GM21528 (cell line): ENCODE measurements around the gene C2CD2L.
A peak's percentile ranks its signal among the peaks of the same experiment; 100 is the strongest.
"Not testable (repeated sequence)": the region's sequence is repeated elsewhere in the genome, so short reads cannot be mapped to it uniquely, and the experiment has no call there.

Source experiments
- ATAC-seq: cut with Tn5 transposase; IDR thresholded peaks from one replicate; pipeline ENCODE4 v1.9.1; 2021; ENCODE audit warnings: mild to moderate bottlenecking, moderate library complexity; ENCODE audit not compliant: unreplicated experiment, low FRiP score

Gene C2CD2L

DNA sequence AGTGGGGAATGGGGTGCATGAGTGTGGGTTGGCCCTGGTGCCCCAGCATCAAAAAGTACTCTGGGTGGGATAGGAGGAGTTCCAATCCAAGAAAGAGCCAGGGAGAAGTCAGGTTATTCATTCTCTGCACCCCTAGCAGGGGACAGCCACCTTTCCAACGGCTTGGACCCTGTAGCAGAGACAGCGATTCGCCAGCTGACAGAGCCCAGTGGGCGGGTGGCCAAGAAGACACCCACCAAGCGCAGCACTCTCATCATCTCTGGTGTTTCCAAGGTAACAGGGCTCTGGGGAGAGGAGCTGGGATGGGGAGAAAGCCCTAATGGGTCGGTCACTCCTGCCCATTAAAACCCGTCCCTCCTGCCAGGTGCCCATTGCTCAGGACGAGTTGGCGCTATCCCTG lies 6.6 kb downstream of the C2CD2L start:
- ATAC-seq: no peak

DNA sequence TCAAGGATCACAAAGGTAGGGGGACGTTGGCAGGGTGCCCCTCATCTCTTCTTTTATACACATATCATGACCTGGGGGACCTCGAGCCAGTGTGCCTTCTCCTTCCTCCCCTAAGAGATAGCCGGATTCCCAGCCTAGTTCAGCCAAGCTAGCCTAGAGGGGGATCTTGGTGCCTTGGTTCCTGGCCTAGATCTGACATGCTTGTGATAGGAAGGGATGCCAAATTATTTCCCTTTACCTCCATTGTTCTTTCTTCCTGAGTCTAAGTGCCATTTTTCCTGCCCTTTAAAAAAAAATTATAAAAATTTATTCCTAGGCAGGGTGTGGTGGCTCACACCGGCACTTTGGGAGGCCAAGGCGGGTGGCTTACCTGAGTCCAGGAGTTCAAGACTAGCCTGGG lies 7.2 kb downstream of the C2CD2L start:
- ATAC-seq: no peak

DNA sequence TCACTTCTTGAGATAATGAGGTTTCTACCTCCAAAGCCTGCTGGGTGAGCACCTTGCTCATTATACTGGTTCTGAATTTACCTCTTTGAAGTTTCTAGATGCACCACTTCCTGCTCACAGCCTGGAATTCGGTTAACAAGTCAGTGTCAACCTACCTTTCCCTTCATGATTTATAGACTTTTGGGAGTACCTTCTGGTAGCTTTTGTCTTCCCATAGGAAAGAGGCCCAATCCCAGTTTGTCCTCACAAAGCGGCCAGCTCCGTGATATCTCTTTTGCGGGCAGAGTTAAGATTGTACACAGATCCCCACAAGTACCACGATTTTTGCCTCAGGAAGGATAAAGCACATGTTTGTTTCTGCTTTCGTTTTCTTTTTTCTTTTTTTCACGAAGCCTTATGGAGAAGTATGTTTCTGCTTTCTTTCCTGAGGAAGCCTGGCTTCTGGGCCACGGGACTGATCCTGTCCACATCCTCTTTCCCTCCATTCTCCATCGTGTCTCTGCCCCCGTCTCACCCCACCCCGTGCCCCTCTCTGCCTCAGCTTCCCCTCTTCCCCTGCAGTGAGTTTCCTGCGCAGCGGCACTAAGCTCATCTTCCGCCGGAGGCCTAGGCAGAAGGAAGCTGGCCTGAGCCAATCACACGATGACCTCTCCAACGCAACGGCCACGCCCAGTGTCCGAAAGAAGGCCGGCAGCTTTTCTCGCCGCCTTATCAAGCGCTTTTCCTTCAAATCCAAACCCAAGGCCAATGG lies 8.5 kb downstream of the C2CD2L start:
- ATAC-seq: no peak

DNA sequence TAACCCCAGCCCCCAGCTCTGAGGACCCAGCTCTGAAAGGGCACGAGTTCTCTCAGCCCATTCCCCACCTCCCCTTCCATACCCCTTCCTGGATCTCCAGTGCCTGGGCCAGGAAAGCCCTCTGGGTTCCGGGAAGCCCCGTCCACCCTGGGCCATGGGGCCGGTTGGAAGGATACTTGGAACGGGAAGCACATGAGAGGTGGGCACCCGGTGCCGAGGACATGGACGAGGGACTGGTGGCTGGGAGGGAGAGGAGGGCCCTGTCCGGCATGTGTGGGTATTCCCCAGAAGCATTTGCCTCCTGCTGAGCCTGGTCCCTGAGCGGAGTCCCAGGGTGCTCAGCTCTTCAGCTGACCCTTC lies 9.1 kb downstream of the C2CD2L start:
- no peak for ATAC-seq

DNA sequence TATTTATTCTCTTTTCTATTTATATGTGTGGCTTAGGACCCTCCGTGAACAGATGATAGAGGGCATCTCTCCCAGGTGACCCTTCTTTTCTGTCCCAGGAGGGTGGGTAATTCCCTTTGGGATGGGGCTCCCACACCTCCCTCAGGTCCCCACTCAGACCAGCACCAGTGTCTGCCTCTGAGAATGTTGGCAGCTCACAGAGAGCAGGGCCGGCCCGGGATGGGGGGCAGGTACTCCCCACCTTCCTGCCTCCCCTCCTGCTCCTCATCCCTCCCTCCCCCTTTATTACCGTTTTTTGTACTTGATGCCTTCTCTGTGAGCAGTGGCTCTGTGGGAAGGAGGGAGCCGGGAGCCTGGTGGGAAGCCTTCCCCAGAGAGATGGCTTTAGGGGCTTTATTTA lies 9.5 kb downstream of the C2CD2L start:
- no peak for ATAC-seq

DNA sequence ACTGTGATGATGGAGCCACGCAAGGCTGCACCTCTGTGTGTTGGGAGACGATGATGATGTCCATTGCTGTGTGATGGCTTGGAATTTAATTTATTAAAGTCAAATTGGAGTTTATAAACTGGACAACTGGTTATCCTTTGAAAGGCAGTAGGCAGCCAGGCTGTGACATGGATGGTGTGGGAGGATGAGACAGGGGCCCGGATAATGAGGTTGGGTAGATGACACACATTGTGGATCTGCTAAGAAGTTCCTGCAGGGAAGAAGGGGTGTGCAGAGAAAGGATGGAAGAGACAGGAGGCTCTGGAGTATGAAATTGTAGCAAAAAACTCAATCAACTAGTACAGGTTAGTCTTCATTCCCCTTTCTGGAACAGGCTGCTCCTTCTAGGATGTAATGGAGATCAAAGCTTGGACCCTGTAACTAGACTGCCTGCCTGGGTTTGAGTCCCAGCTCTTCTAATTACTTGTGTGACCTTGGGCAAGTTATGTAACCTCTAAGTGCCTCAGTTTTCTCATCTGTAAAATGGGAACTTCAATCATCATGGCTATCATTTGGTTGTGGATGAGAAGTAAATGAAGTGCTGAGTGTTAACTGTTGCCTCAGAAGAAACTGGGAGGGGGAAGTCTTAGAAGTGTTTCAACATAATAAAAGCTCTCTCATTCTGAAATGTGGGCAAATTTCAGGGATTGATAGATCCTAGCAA lies 10.0 kb downstream of the C2CD2L start:
- ATAC-seq: no peak

DNA sequence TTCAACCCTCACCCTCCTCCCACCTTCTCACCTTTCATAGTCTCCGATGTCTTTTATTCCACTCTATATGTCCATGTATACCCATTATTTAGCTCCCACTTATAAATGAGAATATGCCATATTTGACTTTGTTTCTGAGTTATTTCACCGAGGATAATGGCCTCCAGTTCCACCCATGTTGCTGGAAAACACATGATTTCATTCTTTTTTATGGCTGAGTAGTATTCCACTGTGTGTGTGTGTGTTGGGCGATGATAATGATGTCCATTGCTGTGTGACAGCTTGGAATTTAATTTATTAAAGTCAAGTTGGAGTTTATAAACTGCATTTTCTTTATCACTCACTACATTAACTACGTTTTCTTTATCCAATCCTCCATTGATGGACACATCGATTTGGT lies 11.1 kb downstream of the C2CD2L start:
- no peak for ATAC-seq

DNA sequence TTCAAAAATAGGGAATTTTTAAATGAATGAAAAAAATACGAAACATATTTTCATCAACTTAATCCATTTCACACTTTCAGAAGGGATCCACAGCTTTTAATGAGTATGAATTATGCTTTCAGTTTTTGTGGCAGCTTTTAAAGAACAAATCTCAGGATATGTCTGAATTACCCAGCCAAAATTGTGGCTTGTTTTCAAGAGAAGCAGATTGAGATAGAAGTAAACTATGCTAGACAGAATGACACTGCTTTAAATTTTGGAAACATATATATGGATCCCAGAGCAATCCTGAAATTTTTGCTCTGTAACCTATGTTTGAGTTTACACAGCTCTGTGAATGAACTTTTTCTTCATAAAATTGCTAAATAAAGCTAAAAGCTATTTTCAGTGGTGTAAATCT lies 11.8 kb downstream of the C2CD2L start:
- no peak for ATAC-seq

DNA sequence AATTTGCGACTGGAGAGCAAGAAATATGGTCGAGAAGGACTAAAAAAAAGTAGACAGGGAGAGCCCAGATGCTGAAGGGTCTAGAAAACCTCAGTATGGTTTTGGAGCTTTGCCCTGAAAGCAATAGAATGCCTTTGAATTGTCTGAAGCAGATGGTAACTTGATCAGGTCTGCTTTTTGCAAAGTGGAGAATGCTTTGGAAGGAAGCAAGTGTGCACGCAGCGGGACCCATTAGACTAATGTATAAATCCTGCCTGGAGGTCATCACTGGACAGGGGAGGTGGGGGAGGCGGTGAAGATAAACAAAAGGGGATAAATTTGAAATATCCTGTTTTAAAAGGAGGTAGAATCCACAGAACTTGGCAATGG lies 13.5 kb downstream of the C2CD2L start:
- no peak for ATAC-seq

DNA sequence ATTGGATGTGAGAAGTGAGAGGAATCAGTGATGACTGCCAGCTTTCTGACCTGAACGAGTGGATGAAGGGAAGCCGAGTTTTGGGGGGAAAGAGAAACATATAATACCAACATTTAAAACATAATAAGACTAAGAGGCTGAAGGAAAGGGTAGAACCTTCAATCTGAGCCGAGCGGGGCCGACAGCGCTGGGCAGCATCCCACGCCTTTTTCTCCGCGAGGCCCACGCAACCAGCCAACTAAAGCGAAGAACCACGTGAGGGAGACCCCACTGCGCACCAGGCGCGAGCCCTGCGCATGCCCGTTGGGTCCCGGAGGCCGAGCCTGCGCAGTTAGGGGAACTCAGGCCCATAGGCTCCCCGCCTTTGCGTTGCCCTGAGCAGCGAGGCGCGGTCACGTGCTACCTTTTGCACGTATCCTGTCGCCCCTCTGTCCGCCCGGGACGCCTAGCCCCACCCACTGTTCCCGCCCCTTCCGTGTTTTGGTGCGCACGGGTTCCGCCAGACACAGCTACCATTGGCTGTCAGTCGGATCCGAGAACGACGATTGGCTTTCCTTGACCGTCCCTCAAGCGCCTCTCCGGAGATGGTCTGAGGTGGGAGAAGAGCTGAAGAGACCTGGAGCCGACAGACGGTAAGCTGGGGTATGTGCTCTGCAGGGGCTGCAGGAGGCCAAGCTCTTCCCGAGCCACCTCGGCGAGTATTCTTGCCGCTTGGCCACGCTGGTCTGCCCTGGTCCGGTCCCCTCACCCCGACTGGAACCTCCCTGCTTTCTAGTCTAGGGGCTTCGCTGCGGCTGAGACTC lies 14.1 kb downstream of the C2CD2L start, which contains the start of gene HINFP:
Gene HINFP, plus strand, starts transcription at position 573 of the 803 bp plus-strand sequence. CDS start 5,365 bp downstream, outside the sequence.
- ATAC-seq: peak; percentile 94

DNA sequence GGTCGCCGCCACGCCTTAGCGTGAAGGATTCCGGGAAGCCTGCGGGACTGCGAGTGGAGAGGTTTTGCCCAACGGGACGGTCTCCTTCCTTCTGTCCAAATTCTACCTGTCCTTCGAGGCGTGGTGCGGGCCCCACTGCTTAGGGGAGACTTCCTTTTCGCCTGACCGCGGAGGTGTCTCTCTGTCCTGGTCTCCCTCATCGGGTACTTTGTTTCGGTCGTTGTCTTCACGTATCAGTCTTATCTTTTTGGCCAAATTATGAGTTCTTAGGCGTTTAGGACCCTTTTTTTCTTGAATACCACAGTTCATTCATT lies 14.6 kb downstream of the C2CD2L start:
- no peak for ATAC-seq

DNA sequence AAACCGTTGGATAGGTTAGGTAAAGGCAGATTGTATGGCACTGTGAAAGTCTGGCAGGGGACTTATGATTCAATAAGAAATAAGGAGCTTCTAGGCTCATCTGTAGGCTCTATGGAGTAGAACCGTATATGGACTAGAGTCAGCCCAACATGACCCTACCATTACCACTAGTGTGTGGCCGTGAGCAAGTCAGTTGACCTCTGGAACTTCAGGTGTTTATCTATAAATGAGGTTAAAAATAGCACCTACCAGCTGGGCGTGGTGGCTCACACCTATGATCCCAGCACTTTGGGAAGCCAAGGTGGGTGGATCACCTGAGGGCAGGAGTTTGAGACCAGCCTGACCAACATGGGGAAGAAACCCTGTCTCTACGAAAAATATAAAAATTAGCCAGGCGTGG lies 18.7 kb downstream of the C2CD2L start:
- no peak for ATAC-seq

DNA sequence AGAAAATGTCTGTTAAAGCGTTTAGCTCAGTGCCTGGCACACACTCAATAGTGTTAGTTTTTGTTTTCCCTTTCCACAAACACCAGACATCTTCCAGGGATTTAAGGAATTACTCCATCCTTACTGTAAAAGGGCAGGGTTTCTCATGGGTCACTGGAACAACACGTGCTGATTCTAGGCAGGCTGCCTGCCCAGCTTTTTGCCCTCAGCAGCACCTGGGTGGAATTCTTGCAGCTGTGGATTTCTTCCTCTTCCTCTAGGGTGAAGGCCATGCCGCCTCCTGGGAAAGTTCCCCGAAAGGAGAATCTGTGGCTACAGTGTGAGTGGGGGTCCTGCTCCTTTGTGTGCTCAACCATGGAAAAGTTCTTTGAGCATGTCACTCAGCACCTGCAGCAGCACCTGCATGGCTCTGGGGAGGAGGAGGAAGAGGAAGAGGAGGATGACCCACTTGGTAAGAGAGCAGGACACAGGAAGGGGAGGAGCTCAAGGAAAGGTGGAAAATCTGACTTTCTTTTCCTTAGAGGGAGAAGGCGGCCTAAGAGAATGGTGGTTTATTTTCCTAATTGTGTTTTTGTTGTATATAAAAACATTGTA lies 19.6 kb downstream of the C2CD2L start:
- no peak for ATAC-seq

DNA sequence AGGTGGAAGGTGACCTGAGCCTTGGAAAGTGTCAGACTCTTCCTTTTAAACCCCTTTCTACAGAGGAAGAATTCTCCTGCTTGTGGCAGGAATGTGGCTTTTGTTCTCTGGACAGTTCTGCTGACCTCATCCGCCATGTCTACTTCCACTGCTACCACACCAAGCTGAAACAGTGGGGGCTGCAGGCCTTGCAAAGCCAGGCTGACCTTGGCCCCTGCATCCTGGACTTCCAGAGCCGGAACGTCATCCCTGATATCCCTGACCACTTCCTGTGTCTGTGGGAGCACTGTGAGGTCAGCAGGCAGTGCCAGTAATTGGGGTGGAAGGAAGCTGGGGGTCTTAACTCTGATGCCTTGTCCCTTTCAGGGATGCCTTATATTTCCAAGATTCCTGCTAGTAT lies 23.5 kb downstream of the C2CD2L start:
- ATAC-seq: no peak

DNA sequence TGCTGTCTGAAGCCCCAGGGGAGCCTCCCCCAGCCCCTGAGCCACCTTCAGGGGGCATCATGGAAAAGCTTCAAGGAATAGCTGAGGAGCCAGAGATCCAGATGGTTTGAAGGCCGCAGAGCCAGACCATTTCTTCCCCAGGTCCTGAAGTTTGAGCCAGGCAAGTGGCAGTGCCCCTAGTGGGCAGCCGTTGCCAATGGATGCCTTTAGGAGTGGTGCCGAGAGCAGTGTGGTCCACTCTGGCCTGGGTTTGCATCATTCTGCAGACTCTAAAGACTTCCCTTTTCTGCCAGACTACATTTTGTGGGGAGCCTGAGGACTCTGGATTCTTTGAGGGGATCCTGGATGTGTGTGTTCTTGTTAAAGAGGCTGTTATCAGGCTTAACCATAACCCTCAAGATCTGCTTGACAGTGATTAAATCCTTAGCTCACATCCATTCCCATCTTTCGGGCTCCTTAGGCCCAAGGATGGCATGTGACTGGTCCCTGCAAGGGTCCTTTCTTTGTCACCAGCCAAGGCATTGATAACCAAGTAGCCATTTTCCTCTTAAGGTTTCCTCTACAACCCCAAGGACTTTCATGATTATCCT lies 27.3 kb downstream of the C2CD2L start:
- ATAC-seq: no peak

DNA sequence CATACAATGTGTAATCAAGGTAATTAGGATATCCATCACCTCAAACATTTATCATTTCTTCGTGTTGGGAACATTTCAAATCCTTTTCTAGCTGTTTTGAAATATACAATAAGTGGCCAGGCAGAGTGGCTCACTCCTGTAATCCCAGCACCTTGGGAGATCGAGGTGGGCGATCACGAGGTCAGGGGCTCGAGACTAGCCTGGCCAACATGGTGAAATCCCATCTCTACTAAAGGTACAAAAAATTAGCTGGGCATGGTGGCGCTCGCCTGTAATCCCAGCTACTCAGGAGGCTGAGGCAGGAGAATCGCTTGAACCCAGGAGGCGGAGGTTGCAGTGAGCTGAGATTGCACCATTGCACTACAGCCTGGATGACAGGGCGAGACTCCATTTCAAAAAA lies 32.1 kb downstream of the C2CD2L start:
- not testable (repeated sequence) for ATAC-seq

DNA sequence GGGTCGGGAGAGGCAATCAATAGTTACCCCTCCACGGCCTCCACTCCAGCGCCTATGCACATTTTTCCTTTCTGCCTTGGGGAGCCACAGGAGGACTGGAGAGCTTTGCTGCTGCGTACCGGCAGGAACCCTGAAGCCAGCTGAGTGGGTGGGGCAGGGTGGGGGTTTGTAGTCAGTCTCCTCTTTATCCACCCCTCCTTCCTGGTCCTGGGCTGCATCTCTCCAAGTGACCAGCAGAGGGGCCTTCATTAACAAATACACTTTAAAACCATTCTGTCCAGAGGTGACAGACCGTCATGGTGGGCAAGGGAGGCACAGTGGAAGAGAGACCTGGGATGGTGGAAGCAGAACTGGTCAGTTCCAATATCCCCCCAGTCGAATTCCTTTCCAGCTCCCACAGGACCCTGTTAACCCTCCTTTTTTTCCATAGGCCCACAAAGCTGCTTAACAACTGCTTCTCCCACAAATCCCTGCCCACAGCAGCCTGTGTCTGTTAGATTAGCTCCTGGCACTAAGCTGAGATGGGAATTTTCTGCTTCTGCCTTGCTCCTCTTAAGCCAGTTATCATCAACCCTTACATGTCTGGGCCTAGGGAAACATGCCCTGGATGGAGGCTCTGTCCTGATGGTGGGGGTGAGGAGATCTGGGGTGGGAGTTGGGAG lies 37.8 kb downstream of the C2CD2L start:
- no peak for ATAC-seq

DNA sequence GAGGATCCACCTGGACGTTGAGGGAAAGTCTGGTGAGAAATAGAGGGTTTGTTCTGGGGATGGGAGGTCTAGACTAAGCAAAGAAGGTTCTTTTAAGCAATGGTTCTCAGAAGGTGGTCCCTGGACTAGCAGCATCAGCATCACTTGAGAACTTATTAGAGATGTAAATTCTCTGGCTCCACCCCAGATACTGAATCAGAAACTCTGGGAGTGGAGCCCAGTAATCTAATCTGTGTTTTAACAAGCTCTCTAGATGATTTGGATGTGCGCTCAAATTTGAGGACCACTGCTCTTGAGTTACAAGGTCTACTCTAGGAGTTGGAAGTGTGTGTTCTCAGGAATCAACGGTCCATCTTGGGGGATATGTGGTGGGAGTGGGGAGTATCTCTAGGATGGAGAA lies 38.4 kb downstream of the C2CD2L start:
- ATAC-seq: no peak

DNA sequence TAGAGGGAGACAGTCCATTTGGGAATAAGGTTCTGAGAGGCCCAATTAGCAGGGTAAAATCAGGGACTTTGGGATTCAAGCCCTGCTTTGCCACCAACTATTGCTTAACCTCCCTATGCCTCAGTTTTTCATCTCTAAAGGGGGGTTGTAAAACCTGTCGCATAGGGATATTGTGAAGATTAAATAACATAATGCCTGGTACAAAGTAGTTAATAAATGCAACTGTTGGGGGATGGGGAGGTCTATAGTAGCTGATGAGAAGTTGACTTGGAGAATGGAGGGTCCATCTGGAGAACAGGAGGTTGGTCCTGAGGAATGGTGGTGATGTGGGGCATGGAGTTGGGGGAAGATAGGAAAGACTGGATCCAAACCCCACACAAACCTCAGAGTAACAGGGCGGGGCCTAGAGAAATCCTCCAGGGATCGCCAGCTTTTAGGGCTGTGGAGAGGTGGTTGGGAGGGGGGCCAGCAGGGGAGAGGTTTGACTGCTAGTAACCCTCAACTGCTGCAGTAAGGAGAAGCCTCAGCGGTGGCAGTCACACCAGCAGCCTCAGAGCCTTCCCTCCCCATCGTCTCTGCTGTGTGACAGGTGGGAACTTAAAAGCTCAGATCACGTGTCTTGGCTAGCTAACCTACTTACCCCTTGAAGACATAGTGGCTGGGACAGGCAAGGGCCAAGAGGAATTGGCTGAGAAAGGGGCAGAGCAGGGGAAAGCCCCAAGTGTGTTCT lies 40.6 kb downstream of the C2CD2L start:
- no peak for ATAC-seq

DNA sequence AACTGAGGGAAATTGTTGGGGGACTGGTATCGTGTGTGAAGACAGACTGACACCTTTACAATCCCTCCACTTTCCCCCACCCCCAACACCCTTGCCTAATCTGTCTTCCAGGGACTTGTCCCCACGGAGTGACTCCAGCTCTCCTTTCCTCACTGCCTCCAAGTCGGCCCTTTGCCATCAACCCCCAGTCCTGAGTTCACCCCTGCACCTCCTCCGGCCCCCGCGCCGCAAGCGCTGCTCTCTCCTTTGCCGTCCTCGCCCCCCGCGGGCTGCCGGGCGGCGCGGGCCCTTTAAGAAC lies 41.5 kb downstream of the C2CD2L start:
- no peak for ATAC-seq
